ENCODE measurements around the gene CENPT.

DNA sequence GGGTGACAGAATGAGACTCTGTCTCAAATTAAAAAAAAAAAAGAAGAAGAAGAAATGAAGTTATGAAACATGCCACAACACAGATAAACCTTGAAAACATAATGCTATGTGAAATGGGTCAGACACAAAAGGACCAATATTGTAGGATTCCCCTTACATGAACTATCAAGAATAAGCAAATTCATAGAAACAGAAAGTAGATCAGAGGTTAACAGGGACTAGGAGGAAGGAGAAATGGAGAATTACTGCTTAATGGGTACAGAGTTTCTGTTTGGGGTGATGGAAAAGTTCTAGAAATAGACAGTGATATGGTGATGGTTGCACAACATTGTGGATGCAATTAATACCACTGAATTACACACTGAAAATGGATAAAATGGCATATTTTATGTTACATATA is 57.4 kb downstream of the CENPT start:
- TF ChIP-seq, protein P1, sequence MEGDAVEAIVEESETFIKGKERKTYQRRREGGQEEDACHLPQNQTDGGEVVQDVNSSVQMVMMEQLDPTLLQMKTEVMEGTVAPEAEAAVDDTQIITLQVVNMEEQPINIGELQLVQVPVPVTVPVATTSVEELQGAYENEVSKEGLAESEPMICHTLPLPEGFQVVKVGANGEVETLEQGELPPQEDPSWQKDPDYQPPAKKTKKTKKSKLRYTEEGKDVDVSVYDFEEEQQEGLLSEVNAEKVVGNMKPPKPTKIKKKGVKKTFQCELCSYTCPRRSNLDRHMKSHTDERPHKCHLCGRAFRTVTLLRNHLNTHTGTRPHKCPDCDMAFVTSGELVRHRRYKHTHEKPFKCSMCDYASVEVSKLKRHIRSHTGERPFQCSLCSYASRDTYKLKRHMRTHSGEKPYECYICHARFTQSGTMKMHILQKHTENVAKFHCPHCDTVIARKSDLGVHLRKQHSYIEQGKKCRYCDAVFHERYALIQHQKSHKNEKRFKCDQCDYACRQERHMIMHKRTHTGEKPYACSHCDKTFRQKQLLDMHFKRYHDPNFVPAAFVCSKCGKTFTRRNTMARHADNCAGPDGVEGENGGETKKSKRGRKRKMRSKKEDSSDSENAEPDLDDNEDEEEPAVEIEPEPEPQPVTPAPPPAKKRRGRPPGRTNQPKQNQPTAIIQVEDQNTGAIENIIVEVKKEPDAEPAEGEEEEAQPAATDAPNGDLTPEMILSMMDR (IDR thresholded peaks at IDR 0.05), result no peak
- TF ChIP-seq POLR2A (IDR thresholded peaks at IDR 0.05), result no peak

Measured in lower leg skin (tissue), 3 donors.